SHP77 (cell line): ENCODE results near the gene TMCC3.
"Not testable (repeated sequence)": the region's sequence is repeated elsewhere in the genome, so short reads cannot be mapped to it uniquely, and the experiment has no call there.

ENCODE experiments used
- DNase-seq, 2 experiments: peaks; one replicate each; lab custom pipeline; 2025; lab: John Stamatoyannopoulos, UW

TMCC3 gene

GRCh38 chr12:94601307-94601706 lies 49.0 kb downstream of the TMCC3 start:
- DNase-seq = not testable (repeated sequence)

- no peak for DNase-seq
Observed at GRCh38 chr12:94599189-94599588, 51.2 kb downstream of the TMCC3 start.

GRCh38 chr12:94597268-94597667 lies 53.1 kb downstream of the TMCC3 start:
- DNase-seq = no peak

GRCh38 chr12:94596596-94596995 lies 53.8 kb downstream of the TMCC3 start:
- peak; percentile 15 to 49 for DNase-seq

GRCh38 chr12:94595152-94595551 lies 55.2 kb downstream of the TMCC3 start:
- DNase-seq = no peak

- no peak for DNase-seq
Observed at GRCh38 chr12:94594443-94594825, 55.9 kb downstream of the TMCC3 start.

GRCh38 chr12:94593822-94594442 lies 56.4 kb downstream of the TMCC3 start:
- no peak for DNase-seq

- not testable (repeated sequence) for DNase-seq
Observed at GRCh38 chr12:94592723-94593122, 57.6 kb downstream of the TMCC3 start.

- no peak for DNase-seq
Observed at GRCh38 chr12:94592080-94592479, 58.3 kb downstream of the TMCC3 start.

GRCh38 chr12:94590428-94590827 lies 59.9 kb downstream of the TMCC3 start:
- DNase-seq = no peak

GRCh38 chr12:94589591-94590001 lies 60.8 kb downstream of the TMCC3 start:
- DNase-seq = no peak

GRCh38 chr12:94588346-94588745 lies 62.0 kb downstream of the TMCC3 start:
- no peak for DNase-seq

GRCh38 chr12:94587266-94588241 lies 62.8 kb downstream of the TMCC3 start:
- no peak for DNase-seq

GRCh38 chr12:94586589-94587259 lies 63.6 kb downstream of the TMCC3 start:
- no peak for DNase-seq

- DNase-seq = no peak
Observed at GRCh38 chr12:94585626-94586025, 64.7 kb downstream of the TMCC3 start.

GRCh38 chr12:94584377-94584776 lies 66.0 kb downstream of the TMCC3 start:
- DNase-seq = no peak

- no peak for DNase-seq
Observed at GRCh38 chr12:94582591-94582990, 67.8 kb downstream of the TMCC3 start.

GRCh38 chr12:94575645-94576403 lies 74.5 kb downstream of the TMCC3 start:
- DNase-seq = no peak

- DNase-seq = no peak
Observed at GRCh38 chr12:94575024-94575423, 75.3 kb downstream of the TMCC3 start.

GRCh38 chr12:94571556-94571955 lies 78.8 kb downstream of the TMCC3 start:
- peak; percentile 6 to 34 for DNase-seq

GRCh38 chr12:94570161-94570560 lies 80.2 kb downstream of the TMCC3 start:
- no peak for DNase-seq

- no peak for DNase-seq
Observed at GRCh38 chr12:94567761-94568160, 82.6 kb downstream of the TMCC3 start.
